Upper lobe of left lung (tissue), 4 donors: ENCODE measurements around the gene SLC12A7.

Source experiments
- CTCF ChIP-seq, 6 experiments: fragments of 450-650 bp in 4 of 6; fragments of 200-600 bp in 2 of 6; sonication (generic) in 2 of 6; IDR thresholded peaks; one replicate each; pipeline ENCODE4 v1.5.1; 2016 to 2019; ENCODE audit warnings: antibody characterized with exemption in 6 of 6
- POLR2AphosphoS5 ChIP-seq, 2 donors: sonication (generic); formaldehyde crosslinking; IDR thresholded peaks; one replicate each; pipeline ENCODE4 v1.5.1; 2017; ENCODE audit warnings: antibody characterized with exemption in 2 of 2

GRCh38 chr5:1078851-1079250 is 33.0 kb downstream of the SLC12A7 start:
- no peak for TF ChIP-seq POLR2AphosphoS5 (IDR thresholded peaks at IDR 0.05)
- TF ChIP-seq CTCF (IDR thresholded peaks at IDR 0.05), result no peak
